ENCODE results near the gene KDM6A.

KDM6A gene

GRCh38 chrX:44871931-44872820, 812 bp upstream of the KDM6A start:
- Histone ChIP-seq H3K9me3 (ENCODE audit: insufficient read depth, low read depth, low read length) (no peaks in the 10 kb centered on the region), H3K9ac (ENCODE audit: low read depth, low read length) (peak overlapping the region; percentile 88), H3K4me1 (ENCODE audit: insufficient read depth, low read length) (no peaks in the 10 kb centered on the region), H3K27me3 (ENCODE audit: insufficient read depth, low read length) (no peaks in the 10 kb centered on the region), H3K27ac (ENCODE audit: low read depth, low read length) (peak overlapping the region; percentile 96), H3K36me3 (ENCODE audit: insufficient read depth, low read length) (peaks cover 3% of the 10 kb centered on the region; the same call in 1 of the 2 replicates), H3K4me3 (ENCODE audit: low read length) (peak overlapping the region; percentile 85)
- WGBS: under 1% methylated on average over 59 of the region's 60 CpGs

GRCh38 chrX:44873415-44874276, 658 bp downstream of the KDM6A start:
- WGBS: under 1% methylated on average over 91 of the region's 99 CpGs
- Histone ChIP-seq H3K4me1 (ENCODE audit: insufficient read depth, low read length) (no peaks in the 10 kb centered on the region), H3K4me3 (ENCODE audit: low read length) (peak overlapping the region; percentile 81)

GRCh38 chrX:44874420-44875184, 1.6 kb downstream of the KDM6A start:
- 12% methylated on average over 12 of the region's 14 CpGs for WGBS
- Histone ChIP-seq H3K36me3 (ENCODE audit: insufficient read depth, low read length) (peaks cover 3% of the 10 kb centered on the region; the same call in 1 of the 2 replicates), H3K27ac (ENCODE audit: low read depth, low read length) (peak overlapping the region; percentile 95; the same call in 1 of the 2 replicates), H3K27me3 (ENCODE audit: insufficient read depth, low read length) (no peaks in the 10 kb centered on the region), H3K4me1 (ENCODE audit: insufficient read depth, low read length) (no peaks in the 10 kb centered on the region), H3K9me3 (ENCODE audit: insufficient read depth, low read depth, low read length) (no peaks in the 10 kb centered on the region), H3K9ac (ENCODE audit: low read depth, low read length) (peak overlapping the region; percentile 89), H3K4me3 (ENCODE audit: low read length) (peak overlapping the region; percentile 81)

More at GRCh38 chrX:44873415-44874276, 658 bp downstream of the KDM6A start:
- no peaks in the 10 kb centered on the region for H3K9me3 ChIP-seq (ENCODE audit: insufficient read depth, low read depth, low read length)
- peak overlapping the region; percentile 95 for H3K27ac ChIP-seq (ENCODE audit: low read depth, low read length)
- H3K36me3 ChIP-seq (ENCODE audit: insufficient read depth, low read length): peaks cover 3% of the 10 kb centered on the region; the same call in 1 of the 2 replicates
- H3K27me3 ChIP-seq (ENCODE audit: insufficient read depth, low read length): no peaks in the 10 kb centered on the region
- peak overlapping the region; percentile 89 for H3K9ac ChIP-seq (ENCODE audit: low read depth, low read length)

- peak overlapping the region; percentile 81 for H3K4me3 ChIP-seq (ENCODE audit: low read length)
- no peaks in the 10 kb centered on the region for H3K9me3 ChIP-seq (ENCODE audit: insufficient read depth, low read depth, low read length)
- H3K36me3 ChIP-seq (ENCODE audit: insufficient read depth, low read length): peaks cover 3% of the 10 kb centered on the region; the same call in 1 of the 2 replicates
- H3K9ac ChIP-seq (ENCODE audit: low read depth, low read length): 0 out of 2 replicates have a peak overlapping the region, but pooled peaks have one; percentile 24
- 79% methylated on average over 3 of the region's 5 CpGs for WGBS
- no peak overlapping the region for H3K27ac ChIP-seq (ENCODE audit: low read depth, low read length)
- H3K27me3 ChIP-seq (ENCODE audit: insufficient read depth, low read length): no peaks in the 10 kb centered on the region
- H3K4me1 ChIP-seq (ENCODE audit: insufficient read depth, low read length): no peaks in the 10 kb centered on the region
Measured at GRCh38 chrX:44875185-44875489, 2.1 kb downstream of the KDM6A start.

- Histone ChIP-seq H3K4me1 (ENCODE audit: insufficient read depth, low read length) (no peaks in the 10 kb centered on the region), H3K27ac (ENCODE audit: low read depth, low read length) (no peak overlapping the region), H3K9ac (ENCODE audit: low read depth, low read length) (peak overlapping the region; percentile 44; the same call in 1 of the 2 replicates), H3K27me3 (ENCODE audit: insufficient read depth, low read length) (no peaks in the 10 kb centered on the region), H3K4me3 (ENCODE audit: low read length) (peak overlapping the region; percentile 16; the same call in 1 of the 2 replicates), H3K9me3 (ENCODE audit: insufficient read depth, low read depth, low read length) (no peaks in the 10 kb centered on the region), H3K36me3 (ENCODE audit: insufficient read depth, low read length) (peaks cover 3% of the 10 kb centered on the region; the same call in 1 of the 2 replicates)
- WGBS: 85% methylated on average over 2 of the region's 4 CpGs
Measured at GRCh38 chrX:44876086-44876485, 3.1 kb downstream of the KDM6A start.

- Histone ChIP-seq H3K4me3 (ENCODE audit: low read length) (no peak overlapping the region), H3K27ac (ENCODE audit: low read depth, low read length) (no peak overlapping the region), H3K9me3 (ENCODE audit: insufficient read depth, low read depth, low read length) (no peaks in the 10 kb centered on the region), H3K9ac (ENCODE audit: low read depth, low read length) (no peak overlapping the region), H3K36me3 (ENCODE audit: insufficient read depth, low read length) (peaks cover 3% of the 10 kb centered on the region; the same call in 1 of the 2 replicates), H3K27me3 (ENCODE audit: insufficient read depth, low read length) (no peaks in the 10 kb centered on the region), H3K4me1 (ENCODE audit: insufficient read depth, low read length) (no peaks in the 10 kb centered on the region)
- WGBS: 94% methylated on average over 10 of the region's 19 CpGs
Measured at GRCh38 chrX:44876767-44877166, 3.8 kb downstream of the KDM6A start.

GRCh38 chrX:44878780-44879179, 5.8 kb downstream of the KDM6A start:
- no peaks in the 10 kb centered on the region for H3K27me3 ChIP-seq (ENCODE audit: insufficient read depth, low read length)
- H3K9ac ChIP-seq (ENCODE audit: low read depth, low read length): no peak overlapping the region
- H3K4me1 ChIP-seq (ENCODE audit: insufficient read depth, low read length): no peaks in the 10 kb centered on the region
- no peaks in the 10 kb centered on the region for H3K9me3 ChIP-seq (ENCODE audit: insufficient read depth, low read depth, low read length)
- 95% methylated on average over 8 of the region's 8 CpGs for WGBS
- peaks cover 3% of the 10 kb centered on the region; the same call in 1 of the 2 replicates for H3K36me3 ChIP-seq (ENCODE audit: insufficient read depth, low read length)
- H3K4me3 ChIP-seq (ENCODE audit: low read length): no peak overlapping the region
- H3K27ac ChIP-seq (ENCODE audit: low read depth, low read length): no peak overlapping the region

GRCh38 chrX:44881549-44881948, 8.6 kb downstream of the KDM6A start:
- Histone ChIP-seq H3K27me3 (ENCODE audit: insufficient read depth, low read length) (no peaks in the 10 kb centered on the region), H3K4me3 (ENCODE audit: low read length) (no peak overlapping the region)
- 94% methylated on average over 10 of the region's 10 CpGs for WGBS

GRCh38 chrX:44882635-44883034, 9.6 kb downstream of the KDM6A start:
- Histone ChIP-seq H3K36me3 (ENCODE audit: insufficient read depth, low read length) (no peaks in the 10 kb centered on the region), H3K4me1 (ENCODE audit: insufficient read depth, low read length) (no peaks in the 10 kb centered on the region), H3K9ac (ENCODE audit: low read depth, low read length) (no peak overlapping the region), H3K4me3 (ENCODE audit: low read length) (no peak overlapping the region), H3K27ac (ENCODE audit: low read depth, low read length) (no peak overlapping the region), H3K9me3 (ENCODE audit: insufficient read depth, low read depth, low read length) (no peaks in the 10 kb centered on the region), H3K27me3 (ENCODE audit: insufficient read depth, low read length) (no peaks in the 10 kb centered on the region)

More at GRCh38 chrX:44881549-44881948, 8.6 kb downstream of the KDM6A start:
- Histone ChIP-seq H3K4me1 (ENCODE audit: insufficient read depth, low read length) (no peaks in the 10 kb centered on the region), H3K27ac (ENCODE audit: low read depth, low read length) (no peak overlapping the region), H3K9ac (ENCODE audit: low read depth, low read length) (no peak overlapping the region), H3K36me3 (ENCODE audit: insufficient read depth, low read length) (peaks cover 3% of the 10 kb centered on the region; the same call in 1 of the 2 replicates), H3K9me3 (ENCODE audit: insufficient read depth, low read depth, low read length) (no peaks in the 10 kb centered on the region)

GRCh38 chrX:44884944-44885343, 12.0 kb downstream of the KDM6A start:
- no peak overlapping the region for H3K9ac ChIP-seq (ENCODE audit: low read depth, low read length)
- no peaks in the 10 kb centered on the region for H3K9me3 ChIP-seq (ENCODE audit: insufficient read depth, low read depth, low read length)
- 88% methylated on average over 4 of the region's 4 CpGs for WGBS
- no peaks in the 10 kb centered on the region for H3K36me3 ChIP-seq (ENCODE audit: insufficient read depth, low read length)
- no peak overlapping the region for H3K27ac ChIP-seq (ENCODE audit: low read depth, low read length)
- H3K4me3 ChIP-seq (ENCODE audit: low read length): no peak overlapping the region
- H3K27me3 ChIP-seq (ENCODE audit: insufficient read depth, low read length): no peaks in the 10 kb centered on the region
- H3K4me1 ChIP-seq (ENCODE audit: insufficient read depth, low read length): no peaks in the 10 kb centered on the region
